Measurements from ENCODE around the gene FBXL19. TPM values are rescaled to one million over a fixed set of nuclear protein-coding genes. Genes with fewer than 3 reads are reported as not detected.

The FBXL19 gene
- total and polyA plus RNA-seq, 2 experiments from 2014 or later, result 0.64 to 18.2 TPM

- peak; percentile 57 for DNase-seq
- in situ Hi-C loops (cut with MboI), result no loop called here
Measured at GRCh38 chr16:30875871-30876801, 47.2 kb upstream of the FBXL19 start.

GRCh38 chr16:30876867-30877266, 46.5 kb upstream of the FBXL19 start:
- no peaks in the 10 kb centered on the region for H3K9me2 ChIP-seq (ENCODE audit: insufficient read depth)
- peaks cover 39% of the 10 kb centered on the region for H3K79me2 ChIP-seq (ENCODE audit: insufficient read depth)
- no peak overlapping the region; the same call in 1 of the 2 replicates for H2AFZ ChIP-seq
- H3K4me1 ChIP-seq (ENCODE audit: insufficient read depth), result peaks cover 12% of the 10 kb centered on the region
- peaks cover 12% of the 10 kb centered on the region for H3F3A ChIP-seq (ENCODE audit: insufficient read depth)
- peak overlapping the region; percentile 93 for H3K27ac ChIP-seq
- in situ Hi-C loops (cut with MboI), result no loop called here
- no peaks in the 10 kb centered on the region for H3K27me3 ChIP-seq (replicated peaks; ENCODE audit: insufficient read depth)
- H3K4me3 ChIP-seq, result peak overlapping the region; percentile 100; the same call in 1 of the 2 replicates
- H3K9me3 ChIP-seq (ENCODE audit: low read depth), result no peaks in the 10 kb centered on the region
- H3K9ac ChIP-seq, result peak overlapping the region; percentile 98
- no peaks in the 10 kb centered on the region for H4K20me1 ChIP-seq (ENCODE audit: insufficient read depth)
- TF ChIP-seq EZH2 (IDR thresholded peaks at IDR 0.05; ENCODE audit: insufficient read depth, poor library complexity, severe bottlenecking), result no peak
- no peak for TF ChIP-seq EZH2phosphoT487 (IDR thresholded peaks at IDR 0.05; ENCODE audit: insufficient read depth, low read depth)
- no peaks in the 10 kb centered on the region for H3K36me3 ChIP-seq (ENCODE audit: low read depth)
- WGBS, 2 experiments (ENCODE audit: low coverage in 1 of 2, low lambda C conversion rate in 2 of 2, missing lambda C conversion rate in 2 of 2), result 98 to 99% methylated on average over 5 of the region's 5 CpGs
- peak; percentile 21 for DNase-seq
- peak overlapping the region; percentile 93 for H3K4me2 ChIP-seq (ENCODE audit: unreplicated experiment)

More at GRCh38 chr16:30875871-30876801, 47.2 kb upstream of the FBXL19 start:
- peak overlapping the region; percentile 98 for H3K9ac ChIP-seq
- peak overlapping the region; percentile 100 for H3K4me3 ChIP-seq
- 4 to 6% methylated on average over 12 of the region's 12 CpGs for WGBS, 2 experiments (ENCODE audit: low coverage in 1 of 2, low lambda C conversion rate in 2 of 2, missing lambda C conversion rate in 2 of 2)
- no peaks in the 10 kb centered on the region for H3K9me2 ChIP-seq (ENCODE audit: insufficient read depth)
- H3K4me1 ChIP-seq (ENCODE audit: insufficient read depth), result peaks cover 12% of the 10 kb centered on the region
- H3K36me3 ChIP-seq (ENCODE audit: low read depth), result no peaks in the 10 kb centered on the region
- H2AFZ ChIP-seq, result peak overlapping the region; percentile 98
- no peaks in the 10 kb centered on the region for H3K9me3 ChIP-seq (ENCODE audit: low read depth)
- H3K4me2 ChIP-seq (ENCODE audit: unreplicated experiment), result peak overlapping the region; percentile 93
- no peaks in the 10 kb centered on the region for H4K20me1 ChIP-seq (ENCODE audit: insufficient read depth)
- peaks cover 39% of the 10 kb centered on the region for H3K79me2 ChIP-seq (ENCODE audit: insufficient read depth)
- no peaks in the 10 kb centered on the region for H3K27me3 ChIP-seq (replicated peaks; ENCODE audit: insufficient read depth)
- no peak for TF ChIP-seq EZH2 (IDR thresholded peaks at IDR 0.05; ENCODE audit: insufficient read depth, poor library complexity, severe bottlenecking)
- no peak for TF ChIP-seq EZH2phosphoT487 (IDR thresholded peaks at IDR 0.05; ENCODE audit: insufficient read depth, low read depth)
- peak overlapping the region; percentile 93 for H3K27ac ChIP-seq
- peaks cover 12% of the 10 kb centered on the region for H3F3A ChIP-seq (ENCODE audit: insufficient read depth)

GRCh38 chr16:30882429-30883310, 40.7 kb upstream of the FBXL19 start:
- TF ChIP-seq EZH2phosphoT487 (IDR thresholded peaks at IDR 0.05; ENCODE audit: insufficient read depth, low read depth), result no peak
- no peak for TF ChIP-seq EZH2 (IDR thresholded peaks at IDR 0.05; ENCODE audit: insufficient read depth, poor library complexity, severe bottlenecking)
- H3K27ac ChIP-seq, result no peak overlapping the region
- H3K9me3 ChIP-seq (ENCODE audit: low read depth), result no peaks in the 10 kb centered on the region
- 0 out of 2 replicates have a peak, but pooled peaks cover 7% of the 10 kb centered on the region for H3K79me2 ChIP-seq (ENCODE audit: insufficient read depth)
- H3K4me1 ChIP-seq (ENCODE audit: insufficient read depth), result no peaks in the 10 kb centered on the region
- no peaks in the 10 kb centered on the region for H3K9me2 ChIP-seq (ENCODE audit: insufficient read depth)
- no peaks in the 10 kb centered on the region; the same call in 1 of the 2 replicates for H3K36me3 ChIP-seq (ENCODE audit: low read depth)
- H4K20me1 ChIP-seq (ENCODE audit: insufficient read depth), result no peaks in the 10 kb centered on the region
- H3K4me2 ChIP-seq (ENCODE audit: unreplicated experiment), result no peak overlapping the region
- no peaks in the 10 kb centered on the region for H3K27me3 ChIP-seq (replicated peaks; ENCODE audit: insufficient read depth)
- in situ Hi-C loops (cut with MboI), result no loop called here
- no peak for DNase-seq
- WGBS, 2 experiments (ENCODE audit: low coverage in 1 of 2, low lambda C conversion rate in 2 of 2, missing lambda C conversion rate in 2 of 2), result 65 to 70% methylated on average over 4 of the region's 4 CpGs
- H3K9ac ChIP-seq, result no peak overlapping the region
- H2AFZ ChIP-seq, result no peak overlapping the region
- H3K4me3 ChIP-seq, result no peak overlapping the region
- no peaks in the 10 kb centered on the region for H3F3A ChIP-seq (ENCODE audit: insufficient read depth)

GRCh38 chr16:30884760-30885159, 38.6 kb upstream of the FBXL19 start:
- H3K27ac ChIP-seq, result no peak overlapping the region
- no peak overlapping the region for H3K9ac ChIP-seq
- peaks cover 5% of the 10 kb centered on the region; the same call in 1 of the 2 replicates for H3K36me3 ChIP-seq (ENCODE audit: low read depth)
- no peaks in the 10 kb centered on the region for H3K9me2 ChIP-seq (ENCODE audit: insufficient read depth)
- H3K27me3 ChIP-seq (replicated peaks; ENCODE audit: insufficient read depth), result no peaks in the 10 kb centered on the region
- no peaks in the 10 kb centered on the region for H3K79me2 ChIP-seq (ENCODE audit: insufficient read depth)
- in situ Hi-C loops (cut with MboI), result no loop called here
- DNase-seq, result no peak
- no peak overlapping the region for H3K4me3 ChIP-seq
- WGBS, 2 experiments (ENCODE audit: low coverage in 1 of 2, low lambda C conversion rate in 2 of 2, missing lambda C conversion rate in 2 of 2), result 76 to 77% methylated on average over 3 of the region's 3 CpGs
- no peaks in the 10 kb centered on the region for H4K20me1 ChIP-seq (ENCODE audit: insufficient read depth)
- H3K4me2 ChIP-seq (ENCODE audit: unreplicated experiment), result no peak overlapping the region
- no peaks in the 10 kb centered on the region for H3K9me3 ChIP-seq (ENCODE audit: low read depth)
- TF ChIP-seq EZH2 (IDR thresholded peaks at IDR 0.05; ENCODE audit: insufficient read depth, poor library complexity, severe bottlenecking) (no peak), EZH2phosphoT487 (IDR thresholded peaks at IDR 0.05; ENCODE audit: insufficient read depth, low read depth) (no peak)
- H2AFZ ChIP-seq, result no peak overlapping the region
- no peaks in the 10 kb centered on the region for H3K4me1 ChIP-seq (ENCODE audit: insufficient read depth)
- no peaks in the 10 kb centered on the region for H3F3A ChIP-seq (ENCODE audit: insufficient read depth)
